ENCODE results near the gene CUX1.

CUX1 gene

GRCh38 chr7:101960323-101960722 is 142.9 kb downstream of the CUX1 start:
- H3K9ac ChIP-seq (ENCODE audit: low read depth, low read length), result no peak overlapping the region
- no peaks in the 10 kb centered on the region for H3K9me3 ChIP-seq (ENCODE audit: control insufficient read depth, insufficient read depth, low read length)
- no peaks in the 10 kb centered on the region for H3K4me1 ChIP-seq (ENCODE audit: insufficient read depth, low read length)
- H3K36me3 ChIP-seq (ENCODE audit: insufficient read depth, low read length), result no peaks in the 10 kb centered on the region

GRCh38 chr7:101960985-101961708 is 143.7 kb downstream of the CUX1 start:
- Histone ChIP-seq H3K9ac (ENCODE audit: low read depth, low read length) (no peak overlapping the region), H3K4me1 (ENCODE audit: insufficient read depth, low read length) (no peaks in the 10 kb centered on the region), H3K9me3 (ENCODE audit: control insufficient read depth, insufficient read depth, low read length) (no peaks in the 10 kb centered on the region), H3K36me3 (ENCODE audit: insufficient read depth, low read length) (no peaks in the 10 kb centered on the region)

- H3K9me3 ChIP-seq (ENCODE audit: control insufficient read depth, insufficient read depth, low read length), result no peaks in the 10 kb centered on the region
- no peaks in the 10 kb centered on the region for H3K36me3 ChIP-seq (ENCODE audit: insufficient read depth, low read length)
- H3K9ac ChIP-seq (ENCODE audit: low read depth, low read length), result no peak overlapping the region
- no peaks in the 10 kb centered on the region for H3K4me1 ChIP-seq (ENCODE audit: insufficient read depth, low read length)
Measured at GRCh38 chr7:101961811-101962210, 144.4 kb downstream of the CUX1 start.

GRCh38 chr7:101963693-101964092 is 146.3 kb downstream of the CUX1 start:
- Histone ChIP-seq H3K4me1 (ENCODE audit: insufficient read depth, low read length) (no peaks in the 10 kb centered on the region), H3K9ac (ENCODE audit: low read depth, low read length) (no peak overlapping the region), H3K9me3 (ENCODE audit: control insufficient read depth, insufficient read depth, low read length) (no peaks in the 10 kb centered on the region), H3K36me3 (ENCODE audit: insufficient read depth, low read length) (no peaks in the 10 kb centered on the region)

GRCh38 chr7:101964680-101965452 is 147.4 kb downstream of the CUX1 start:
- no peaks in the 10 kb centered on the region for H3K9me3 ChIP-seq (ENCODE audit: control insufficient read depth, insufficient read depth, low read length)
- no peaks in the 10 kb centered on the region for H3K4me1 ChIP-seq (ENCODE audit: insufficient read depth, low read length)
- no peak overlapping the region for H3K9ac ChIP-seq (ENCODE audit: low read depth, low read length)
- no peaks in the 10 kb centered on the region for H3K36me3 ChIP-seq (ENCODE audit: insufficient read depth, low read length)

- Histone ChIP-seq H3K36me3 (ENCODE audit: insufficient read depth, low read length) (no peaks in the 10 kb centered on the region), H3K9me3 (ENCODE audit: control insufficient read depth, insufficient read depth, low read length) (no peaks in the 10 kb centered on the region), H3K9ac (ENCODE audit: low read depth, low read length) (no peak overlapping the region), H3K4me1 (ENCODE audit: insufficient read depth, low read length) (no peaks in the 10 kb centered on the region)
Measured at GRCh38 chr7:101968720-101969466, 151.5 kb downstream of the CUX1 start.

GRCh38 chr7:101969997-101970585 is 152.7 kb downstream of the CUX1 start:
- Histone ChIP-seq H3K9ac (ENCODE audit: low read depth, low read length) (no peak overlapping the region), H3K36me3 (ENCODE audit: insufficient read depth, low read length) (no peaks in the 10 kb centered on the region), H3K4me1 (ENCODE audit: insufficient read depth, low read length) (no peaks in the 10 kb centered on the region), H3K9me3 (ENCODE audit: control insufficient read depth, insufficient read depth, low read length) (no peaks in the 10 kb centered on the region)

GRCh38 chr7:101970801-101971200 is 153.4 kb downstream of the CUX1 start:
- Histone ChIP-seq H3K9ac (ENCODE audit: low read depth, low read length) (no peak overlapping the region), H3K4me1 (ENCODE audit: insufficient read depth, low read length) (no peaks in the 10 kb centered on the region), H3K36me3 (ENCODE audit: insufficient read depth, low read length) (no peaks in the 10 kb centered on the region), H3K9me3 (ENCODE audit: control insufficient read depth, insufficient read depth, low read length) (no peaks in the 10 kb centered on the region)

GRCh38 chr7:101971457-101971856 is 154.0 kb downstream of the CUX1 start:
- Histone ChIP-seq H3K9me3 (ENCODE audit: control insufficient read depth, insufficient read depth, low read length) (no peaks in the 10 kb centered on the region), H3K9ac (ENCODE audit: low read depth, low read length) (no peak overlapping the region)

GRCh38 chr7:101972627-101973026 is 155.2 kb downstream of the CUX1 start:
- no peaks in the 10 kb centered on the region for H3K9me3 ChIP-seq (ENCODE audit: control insufficient read depth, insufficient read depth, low read length)
- no peak overlapping the region for H3K9ac ChIP-seq (ENCODE audit: low read depth, low read length)
- no peaks in the 10 kb centered on the region for H3K4me1 ChIP-seq (ENCODE audit: insufficient read depth, low read length)
- H3K36me3 ChIP-seq (ENCODE audit: insufficient read depth, low read length), result no peaks in the 10 kb centered on the region

More at GRCh38 chr7:101971457-101971856, 154.0 kb downstream of the CUX1 start:
- H3K4me1 ChIP-seq (ENCODE audit: insufficient read depth, low read length), result no peaks in the 10 kb centered on the region
- H3K36me3 ChIP-seq (ENCODE audit: insufficient read depth, low read length), result no peaks in the 10 kb centered on the region

- no peaks in the 10 kb centered on the region for H3K9me3 ChIP-seq (ENCODE audit: control insufficient read depth, insufficient read depth, low read length)
- H3K36me3 ChIP-seq (ENCODE audit: insufficient read depth, low read length), result no peaks in the 10 kb centered on the region
- no peak overlapping the region for H3K9ac ChIP-seq (ENCODE audit: low read depth, low read length)
- H3K4me1 ChIP-seq (ENCODE audit: insufficient read depth, low read length), result no peaks in the 10 kb centered on the region
Measured at GRCh38 chr7:101973130-101973529, 155.7 kb downstream of the CUX1 start.

- no peak overlapping the region for H3K9ac ChIP-seq (ENCODE audit: low read depth, low read length)
- no peaks in the 10 kb centered on the region for H3K4me1 ChIP-seq (ENCODE audit: insufficient read depth, low read length)
- no peaks in the 10 kb centered on the region for H3K36me3 ChIP-seq (ENCODE audit: insufficient read depth, low read length)
- no peaks in the 10 kb centered on the region for H3K9me3 ChIP-seq (ENCODE audit: control insufficient read depth, insufficient read depth, low read length)
Measured at GRCh38 chr7:101974393-101974792, 157.0 kb downstream of the CUX1 start.

- no peaks in the 10 kb centered on the region for H3K9me3 ChIP-seq (ENCODE audit: control insufficient read depth, insufficient read depth, low read length)
- H3K9ac ChIP-seq (ENCODE audit: low read depth, low read length), result no peak overlapping the region
- no peaks in the 10 kb centered on the region for H3K4me1 ChIP-seq (ENCODE audit: insufficient read depth, low read length)
- H3K36me3 ChIP-seq (ENCODE audit: insufficient read depth, low read length), result no peaks in the 10 kb centered on the region
Measured at GRCh38 chr7:101975046-101975445, 157.6 kb downstream of the CUX1 start.

GRCh38 chr7:101976411-101976810 is 159.0 kb downstream of the CUX1 start:
- H3K36me3 ChIP-seq (ENCODE audit: insufficient read depth, low read length), result no peaks in the 10 kb centered on the region
- no peak overlapping the region for H3K9ac ChIP-seq (ENCODE audit: low read depth, low read length)
- no peaks in the 10 kb centered on the region for H3K4me1 ChIP-seq (ENCODE audit: insufficient read depth, low read length)
- H3K9me3 ChIP-seq (ENCODE audit: control insufficient read depth, insufficient read depth, low read length), result no peaks in the 10 kb centered on the region
